HFFc6 (cell line): ENCODE data around the gene PTPRD. TPM values are rescaled to one million over a fixed set of nuclear protein-coding genes. Genes with fewer than 3 reads are reported as not detected.

Experiments used
- DNase-seq: peaks from one replicate; pipeline ENCODE4 v3.0.0-alpha.2; 2018
- H3K27ac Mint-ChIP-seq: 2 replicates; pipeline ENCODE4 v1.8.0; 2020; ENCODE audit warnings: mild to moderate bottlenecking, mixed read lengths
- H3K27me3 Mint-ChIP-seq: 2 replicates; pipeline ENCODE4 v1.8.0; 2021; ENCODE audit warnings: mild to moderate bottlenecking, moderate library complexity, mixed read lengths; ENCODE audit not compliant: insufficient read depth
- H3K36me3 Mint-ChIP-seq: 2 replicates; pipeline ENCODE4 v1.8.0; 2021; ENCODE audit warnings: low read depth, mixed read lengths
- H3K4me1 Mint-ChIP-seq: 2 replicates; pipeline ENCODE4 v1.8.0; 2020; ENCODE audit warnings: low read depth, mixed read lengths
- H3K4me3 Mint-ChIP-seq: 2 replicates; pipeline ENCODE4 v1.8.0; 2020; ENCODE audit warnings: mild to moderate bottlenecking, moderate library complexity, mixed read lengths
- H3K9me3 Mint-ChIP-seq: 2 replicates; pipeline ENCODE4 v1.8.0; 2020; ENCODE audit warnings: mild to moderate bottlenecking, mixed read lengths
- total RNA-seq, 6 experiments: library from RNA; stranded (reverse); fragmentation: NEBNext Ultra II Directional; extraction: Animal tissue kit (Norgen Biotek cat#: 25700); gene quantifications; 2 replicates in 1 of 6; 3 replicates in 5 of 6; pipeline ENCODE4 v1.2.3, GENCODE V29; 2021
- TF ChIP-seq, protein P1 (sequence below): fragments of 200-600 bp; sonication (generic); IDR thresholded peaks from 2 replicates; pipeline ENCODE4 v1.5.0; 2021; ENCODE audit warnings: antibody characterized with exemption, mild to moderate bottlenecking

Gene PTPRD
- total RNA-seq, 6 experiments from 2014 or later = not detected

DNA sequence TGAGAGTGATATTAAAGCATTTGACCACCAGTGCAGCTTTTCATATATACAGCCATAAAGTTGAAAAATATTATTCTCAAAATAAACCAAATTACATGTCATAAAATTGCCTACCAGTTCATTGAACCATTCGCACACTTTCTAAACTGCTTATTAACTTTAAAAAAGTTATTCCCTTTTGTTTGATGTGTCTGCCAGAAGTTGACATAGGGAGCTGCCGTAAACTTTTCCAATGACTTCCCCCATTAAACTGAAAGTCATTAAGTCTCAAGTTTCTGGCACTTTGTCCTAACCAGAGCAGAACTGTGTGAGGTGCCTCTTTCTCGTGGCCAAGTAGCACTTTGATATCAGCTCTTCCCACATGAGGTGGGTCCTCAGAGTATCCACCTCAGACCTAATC, 2231.2 kb downstream of the PTPRD start:
- H3K9me3 Mint-ChIP-seq = peaks cover 50% of the 10 kb centered on the region
- no peak overlapping the region for H3K27ac Mint-ChIP-seq
- no peaks in the 10 kb centered on the region for H3K27me3 Mint-ChIP-seq
- TF ChIP-seq, protein P1, sequence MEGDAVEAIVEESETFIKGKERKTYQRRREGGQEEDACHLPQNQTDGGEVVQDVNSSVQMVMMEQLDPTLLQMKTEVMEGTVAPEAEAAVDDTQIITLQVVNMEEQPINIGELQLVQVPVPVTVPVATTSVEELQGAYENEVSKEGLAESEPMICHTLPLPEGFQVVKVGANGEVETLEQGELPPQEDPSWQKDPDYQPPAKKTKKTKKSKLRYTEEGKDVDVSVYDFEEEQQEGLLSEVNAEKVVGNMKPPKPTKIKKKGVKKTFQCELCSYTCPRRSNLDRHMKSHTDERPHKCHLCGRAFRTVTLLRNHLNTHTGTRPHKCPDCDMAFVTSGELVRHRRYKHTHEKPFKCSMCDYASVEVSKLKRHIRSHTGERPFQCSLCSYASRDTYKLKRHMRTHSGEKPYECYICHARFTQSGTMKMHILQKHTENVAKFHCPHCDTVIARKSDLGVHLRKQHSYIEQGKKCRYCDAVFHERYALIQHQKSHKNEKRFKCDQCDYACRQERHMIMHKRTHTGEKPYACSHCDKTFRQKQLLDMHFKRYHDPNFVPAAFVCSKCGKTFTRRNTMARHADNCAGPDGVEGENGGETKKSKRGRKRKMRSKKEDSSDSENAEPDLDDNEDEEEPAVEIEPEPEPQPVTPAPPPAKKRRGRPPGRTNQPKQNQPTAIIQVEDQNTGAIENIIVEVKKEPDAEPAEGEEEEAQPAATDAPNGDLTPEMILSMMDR = no peak
- DNase-seq = no peak
- H3K4me1 Mint-ChIP-seq = no peaks in the 10 kb centered on the region
- H3K36me3 Mint-ChIP-seq = no peaks in the 10 kb centered on the region
- H3K4me3 Mint-ChIP-seq = no peak overlapping the region

GRCh38 chr9:8374471-8374870, 2238.3 kb downstream of the PTPRD start:
- H3K4me1 Mint-ChIP-seq = no peaks in the 10 kb centered on the region
- TF ChIP-seq, protein P1 = no peak
- H3K27me3 Mint-ChIP-seq = no peaks in the 10 kb centered on the region; the same call in 1 of the 2 replicates
- no peak overlapping the region for H3K4me3 Mint-ChIP-seq
- H3K36me3 Mint-ChIP-seq = no peaks in the 10 kb centered on the region
- no peak for DNase-seq
- H3K27ac Mint-ChIP-seq = no peak overlapping the region
- H3K9me3 Mint-ChIP-seq = peaks cover 40% of the 10 kb centered on the region

DNA sequence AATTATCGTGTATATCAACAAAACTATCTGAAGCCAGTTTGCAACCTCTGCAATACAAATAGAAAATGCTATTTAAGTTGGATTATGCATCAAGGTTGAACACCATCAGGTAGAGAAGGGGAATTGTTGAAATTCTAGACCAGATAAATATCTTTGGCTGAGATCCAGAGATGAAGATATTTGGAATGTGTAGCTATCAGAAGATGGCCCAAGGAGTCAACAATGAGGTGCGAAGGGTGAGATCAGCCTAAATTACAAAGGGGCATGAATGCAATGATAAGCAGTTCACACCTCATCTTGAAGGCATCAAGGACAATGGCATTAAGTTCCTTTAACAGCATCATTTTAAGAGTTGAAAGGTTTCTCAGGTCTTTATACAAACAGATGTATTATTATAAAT, 2241.1 kb downstream of the PTPRD start:
- TF ChIP-seq, protein P1 = no peak
- H3K36me3 Mint-ChIP-seq = no peaks in the 10 kb centered on the region
- peaks cover 39% of the 10 kb centered on the region for H3K9me3 Mint-ChIP-seq
- DNase-seq = no peak
- H3K27ac Mint-ChIP-seq = no peak overlapping the region
- H3K4me3 Mint-ChIP-seq = no peak overlapping the region
- no peaks in the 10 kb centered on the region; the same call in 1 of the 2 replicates for H3K27me3 Mint-ChIP-seq
- H3K4me1 Mint-ChIP-seq = no peaks in the 10 kb centered on the region

- peaks cover 45% of the 10 kb centered on the region for H3K9me3 Mint-ChIP-seq
- no peak overlapping the region for H3K27ac Mint-ChIP-seq
- H3K27me3 Mint-ChIP-seq = no peaks in the 10 kb centered on the region
- TF ChIP-seq, protein P1 = no peak
- 0 out of 2 replicates have a peak, but pooled peaks cover 4% of the 10 kb centered on the region for H3K36me3 Mint-ChIP-seq
- no peaks in the 10 kb centered on the region for H3K4me1 Mint-ChIP-seq
- no peak for DNase-seq
- no peak overlapping the region for H3K4me3 Mint-ChIP-seq
Observed at GRCh38 chr9:8366161-8366926, 2246.5 kb downstream of the PTPRD start.

DNA sequence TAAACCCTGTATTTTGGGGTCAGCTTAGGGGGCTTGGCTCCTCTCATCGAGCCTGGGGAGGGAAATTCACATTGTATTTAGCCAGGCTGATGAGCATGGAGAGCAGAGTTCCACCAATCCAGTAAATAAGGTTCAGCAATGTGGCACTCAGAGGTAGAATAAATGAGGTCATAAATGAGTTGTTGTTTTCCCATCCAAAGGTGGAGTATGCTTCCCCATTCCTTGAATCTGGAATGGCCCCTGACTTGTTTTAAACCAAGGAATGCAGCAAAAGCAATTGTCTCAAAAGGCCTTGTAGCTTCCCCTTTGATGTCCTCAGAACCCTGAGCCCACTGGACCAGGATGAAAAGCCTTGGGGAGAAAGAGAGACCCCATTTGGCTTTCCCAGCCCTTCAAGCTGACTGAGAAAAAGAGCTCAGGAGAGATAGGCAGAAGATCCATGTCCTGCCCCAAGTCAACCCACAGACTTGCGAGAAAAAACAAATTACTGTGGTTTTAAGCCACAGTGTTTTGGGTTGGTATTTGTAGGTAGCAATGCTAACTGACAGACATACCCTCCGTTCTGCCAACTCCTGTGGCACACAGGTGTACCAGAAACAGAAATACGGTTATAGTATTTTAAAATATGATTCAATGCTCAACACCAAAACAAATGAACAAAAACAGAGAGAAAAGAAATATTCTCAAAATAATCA, 2247.2 kb downstream of the PTPRD start:
- DNase-seq = no peak

More for the DNA sequence above, 2247.2 kb downstream of the PTPRD start:
- Mint-ChIP-seq H3K36me3 (0 out of 2 replicates have a peak, but pooled peaks cover 4% of the 10 kb centered on the region), H3K4me3 (no peak overlapping the region), H3K27ac (no peak overlapping the region), H3K9me3 (peaks cover 42% of the 10 kb centered on the region), H3K4me1 (no peaks in the 10 kb centered on the region), H3K27me3 (no peaks in the 10 kb centered on the region)
- TF ChIP-seq, protein P1 = no peak
